Mesodermal cell (in vitro differentiated cells): ENCODE measurements around the gene RHOC.

Source experiments
- H3K27ac ChIP-seq: 2 replicates; pipeline ENCODE4 v1.7.0; 2013; ENCODE audit warnings: mild to moderate bottlenecking, low read depth, low read length, moderate library complexity; ENCODE audit not compliant: severe bottlenecking
- H3K36me3 ChIP-seq: 2 replicates; pipeline ENCODE4 v1.7.1; 2013; ENCODE audit warnings: mild to moderate bottlenecking, low read length, moderate library complexity; ENCODE audit not compliant: control insufficient read depth, insufficient read depth
- H3K4me1 ChIP-seq: one replicate; pipeline ENCODE4 v1.7.1; 2013; ENCODE audit warnings: mild to moderate bottlenecking, low read length; ENCODE audit not compliant: insufficient read depth, control insufficient read depth, poor library complexity, severe bottlenecking
- H3K4me3 ChIP-seq: 2 replicates; pipeline ENCODE4 v1.7.0; 2013; ENCODE audit warnings: low read length, control low read depth, mild to moderate bottlenecking; ENCODE audit not compliant: insufficient read depth, poor library complexity, severe bottlenecking; ENCODE audit errors: extremely low read depth
- H3K9me3 ChIP-seq: 2 replicates; pipeline ENCODE4 v1.7.1; 2013; ENCODE audit warnings: mild to moderate bottlenecking, low read length, moderate library complexity; ENCODE audit not compliant: control insufficient read depth
- WGBS, 2 experiments: methylation state at CpG; one replicate each; pipeline ENCODE4 v1.1.5; 2013; ENCODE audit warnings: missing lambda C conversion rate in 2 of 2; ENCODE audit not compliant: insufficient coverage in 2 of 2; 5-methylcytosine and 5-hydroxymethylcytosine counted together

Gene RHOC

DNA sequence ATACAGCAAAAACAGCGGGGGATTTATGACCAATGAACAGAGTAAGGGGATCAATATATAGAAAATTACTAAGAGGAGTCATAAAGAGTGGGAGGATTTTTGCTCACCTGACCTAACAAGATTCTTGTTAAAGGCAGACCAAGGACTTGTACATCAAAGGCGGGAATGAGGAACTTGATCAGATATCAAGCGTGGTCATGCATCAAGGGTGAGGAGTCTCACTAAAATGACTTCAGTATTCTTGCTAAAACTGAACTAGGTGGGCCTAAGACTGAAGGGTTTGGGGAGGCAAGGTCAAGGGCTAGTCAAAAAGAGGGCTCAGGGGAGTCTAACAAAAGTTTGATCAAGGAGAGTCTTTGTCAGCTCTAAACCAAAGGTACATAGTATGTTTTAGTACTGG lies 30.4 kb downstream of the RHOC start:
- no peaks in the 10 kb centered on the region for H3K9me3 ChIP-seq
- 92 to 97% methylated on average over 2 to 3 of the region's 3 CpGs for WGBS, 2 experiments
- H3K36me3 ChIP-seq = peaks cover 12% of the 10 kb centered on the region
- H3K4me3 ChIP-seq = no peak overlapping the region
- no peak overlapping the region for H3K27ac ChIP-seq
- H3K4me1 ChIP-seq = peaks cover 5% of the 10 kb centered on the region

DNA sequence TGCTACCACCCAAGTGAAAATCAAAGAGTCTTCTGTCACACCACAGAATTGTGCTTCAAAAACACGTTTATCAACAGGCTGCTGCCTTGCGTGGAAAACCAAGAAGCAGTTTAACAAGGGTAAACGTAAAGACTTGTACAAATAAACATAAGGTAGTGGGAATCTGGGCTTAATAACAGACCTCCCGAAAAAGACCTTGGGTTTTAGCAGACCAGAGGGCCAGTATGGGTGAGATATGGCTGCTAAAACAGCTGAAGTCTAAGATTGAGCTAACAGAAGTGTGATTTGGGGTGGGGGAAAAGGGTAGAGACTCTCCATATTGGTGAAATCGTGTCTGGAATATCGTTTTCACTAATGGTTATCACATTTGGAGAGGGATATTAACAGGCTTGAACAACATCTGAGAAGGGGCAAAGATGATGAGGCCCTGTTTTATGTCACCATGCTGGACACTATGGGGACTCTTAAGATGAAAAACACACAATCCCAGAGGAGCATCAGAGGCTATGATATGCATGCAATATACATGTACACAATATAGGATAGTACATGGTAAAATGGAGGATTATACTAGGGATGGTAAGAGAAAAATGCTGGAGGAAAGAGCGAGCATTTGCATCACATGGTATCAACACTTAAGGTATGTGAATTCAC lies 31.1 kb downstream of the RHOC start:
- WGBS, 2 experiments = 71 to 73% methylated on average over 6 of the region's 7 CpGs
- Histone ChIP-seq H3K9me3 (no peaks in the 10 kb centered on the region), H3K27ac (peak overlapping the region; percentile 80), H3K36me3 (peaks cover 17% of the 10 kb centered on the region), H3K4me1 (peaks cover 5% of the 10 kb centered on the region), H3K4me3 (peak overlapping the region; percentile 64)

DNA sequence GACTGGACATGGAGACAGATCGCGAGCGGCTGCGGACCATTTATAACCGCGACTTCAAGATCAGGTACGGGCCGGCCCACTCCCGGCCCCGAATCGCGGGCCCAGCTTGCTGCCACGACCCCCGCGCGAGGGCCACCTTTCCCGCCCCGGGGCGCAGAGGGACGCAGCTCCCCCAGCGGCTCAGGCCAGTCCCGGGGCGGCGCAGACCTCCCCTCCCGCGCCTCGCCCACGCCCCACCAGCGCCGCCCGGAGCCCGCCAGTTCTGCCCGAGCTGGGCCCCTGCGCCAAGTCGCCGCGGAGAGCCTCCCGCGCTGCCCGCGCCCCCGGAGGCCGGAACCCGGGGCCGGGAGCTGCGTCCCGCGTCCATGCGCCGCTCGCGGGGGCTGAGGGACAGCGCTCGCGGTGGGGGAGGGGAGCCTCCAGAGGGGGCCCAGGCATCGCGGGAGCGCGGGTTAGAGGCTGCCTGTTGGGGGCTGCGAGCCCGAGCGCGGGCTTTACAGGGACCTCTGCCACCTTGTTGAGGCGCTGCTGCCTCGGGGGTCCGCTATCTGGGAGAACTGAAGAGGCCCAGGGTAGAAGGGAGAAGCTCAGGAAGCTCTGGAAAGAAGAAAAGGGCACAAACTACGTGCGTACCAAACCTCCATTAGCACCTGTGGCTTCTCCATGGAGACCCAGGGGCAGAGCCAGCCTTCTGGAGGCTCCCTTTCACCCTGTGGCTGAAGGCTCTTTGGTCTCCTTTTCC lies 31.8 kb downstream of the RHOC start:
- H3K36me3 ChIP-seq = peaks cover 24% of the 10 kb centered on the region
- peak overlapping the region; percentile 64 for H3K4me3 ChIP-seq
- peaks cover 5% of the 10 kb centered on the region for H3K4me1 ChIP-seq
- 0 to 1% methylated on average over 43 to 46 of the region's 68 CpGs for WGBS, 2 experiments
- no peaks in the 10 kb centered on the region for H3K9me3 ChIP-seq
- peak overlapping the region; percentile 80 for H3K27ac ChIP-seq

DNA sequence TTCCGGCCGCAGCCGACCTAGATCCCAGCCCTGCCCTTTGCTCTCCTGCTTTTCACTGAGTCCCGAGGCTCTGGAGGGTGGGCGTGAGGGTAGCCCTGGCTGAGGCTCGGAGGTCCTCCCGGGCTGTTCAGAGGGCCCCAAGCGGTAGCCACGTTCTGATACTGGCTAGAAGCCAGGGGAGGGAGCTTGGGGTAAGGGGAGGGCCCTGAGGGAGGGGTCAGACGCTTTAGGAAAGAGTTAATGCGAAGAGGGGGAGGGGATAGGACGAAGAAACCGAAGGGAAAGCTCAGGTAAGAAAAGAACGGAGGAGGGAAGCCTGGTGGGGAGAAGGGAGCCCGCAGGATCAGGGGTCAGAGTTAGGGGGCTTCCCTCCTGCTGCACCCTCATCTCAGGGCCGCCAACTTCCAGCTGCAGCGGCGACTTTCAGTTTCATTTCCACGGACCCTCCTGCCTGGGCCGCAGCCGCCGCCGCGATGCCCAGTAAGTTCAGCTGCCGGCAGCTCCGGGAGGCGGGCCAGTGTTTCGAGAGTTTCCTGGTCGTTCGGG lies 32.4 kb downstream of the RHOC start, which contains the start of gene MOV10:
Gene MOV10, plus strand, starts transcription at position 220 of the 546 bp plus-strand sequence. Its CDS starts 254 bp downstream, at position 474.
- peaks cover 5% of the 10 kb centered on the region for H3K4me1 ChIP-seq
- peak within 1 kb of the TSS; percentile 64 for H3K4me3 ChIP-seq
- no peaks in the 10 kb centered on the region for H3K9me3 ChIP-seq
- WGBS, 2 experiments = 0% methylated on average over 21 to 27 of the region's 30 CpGs
- H3K27ac ChIP-seq = peak within 1 kb of the TSS; percentile 80
- H3K36me3 ChIP-seq = peaks cover 30% of the 10 kb centered on the region

DNA sequence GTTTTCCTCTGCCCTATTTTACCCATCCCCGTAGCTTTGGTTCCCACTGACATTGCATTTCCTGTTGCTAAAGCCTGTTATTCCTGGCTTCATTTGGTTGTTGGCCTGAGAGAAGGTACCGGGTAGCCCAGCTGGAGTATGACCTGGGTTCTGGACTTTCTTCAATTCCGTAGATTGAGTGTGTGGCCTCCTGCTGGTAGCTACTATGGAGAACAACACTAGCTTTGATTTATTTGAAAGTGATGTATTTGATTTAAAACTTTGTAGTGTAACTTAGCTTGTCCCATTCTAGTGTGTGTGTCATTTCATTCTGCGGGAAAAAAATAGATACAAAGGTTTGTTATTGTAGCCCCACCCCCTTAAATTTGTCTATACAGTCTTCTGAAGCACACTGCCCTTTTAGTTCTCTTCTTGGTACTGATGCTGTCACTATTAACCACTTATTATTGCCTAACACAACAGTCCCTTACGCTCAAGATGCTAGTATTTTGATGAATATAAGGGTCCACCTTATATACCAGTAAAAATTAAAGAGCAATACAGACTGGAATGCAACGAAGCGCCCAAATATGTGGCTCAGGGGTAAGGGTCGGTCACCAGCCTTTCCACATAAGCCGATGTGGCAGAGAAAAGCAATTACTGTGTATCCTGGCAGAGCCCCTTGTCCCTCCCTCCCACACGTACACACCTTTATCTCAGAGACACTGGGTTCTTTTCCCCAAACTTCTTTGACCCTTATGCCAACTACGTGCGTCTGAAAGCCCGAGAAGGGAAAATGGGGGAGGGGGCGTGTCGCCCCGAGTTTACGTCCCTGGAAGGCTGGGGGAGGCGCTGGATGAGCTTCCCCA lies 33.1 kb downstream of the RHOC start:
- H3K4me1 ChIP-seq = peaks cover 5% of the 10 kb centered on the region
- peak overlapping the region; percentile 64 for H3K4me3 ChIP-seq
- H3K27ac ChIP-seq = peak overlapping the region; percentile 80
- 9 to 55% methylated on average over 6 to 10 of the region's 18 CpGs for WGBS, 2 experiments
- peaks cover 37% of the 10 kb centered on the region for H3K36me3 ChIP-seq
- no peaks in the 10 kb centered on the region for H3K9me3 ChIP-seq

DNA sequence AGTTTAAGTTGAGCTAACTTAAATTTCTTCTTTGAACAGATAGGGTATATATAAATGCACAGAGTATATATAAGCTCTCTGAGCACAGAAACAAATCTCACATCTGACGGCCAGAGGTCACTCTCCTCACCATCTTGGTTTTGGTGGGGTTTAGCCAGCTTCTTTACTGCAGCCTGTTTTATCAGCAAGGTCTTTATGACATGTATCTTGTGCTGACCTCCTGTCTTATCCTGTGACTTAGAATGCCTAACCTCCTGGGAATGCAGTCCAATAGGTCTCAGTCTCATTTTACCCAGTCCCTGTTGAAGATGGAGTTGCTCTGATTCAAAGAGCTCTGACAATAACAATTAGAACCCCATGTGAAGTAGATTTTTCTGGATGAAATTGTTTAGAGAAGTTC lies 34.1 kb downstream of the RHOC start:
- Histone ChIP-seq H3K9me3 (no peaks in the 10 kb centered on the region), H3K4me3 (no peak overlapping the region), H3K36me3 (peaks cover 45% of the 10 kb centered on the region), H3K27ac (peak overlapping the region; percentile 1), H3K4me1 (peaks cover 5% of the 10 kb centered on the region)
- WGBS, 2 experiments = 100% methylated on average over 1 of the region's 1 CpG; no CpG with 5 or more reads in 1 of the 2 experiments

DNA sequence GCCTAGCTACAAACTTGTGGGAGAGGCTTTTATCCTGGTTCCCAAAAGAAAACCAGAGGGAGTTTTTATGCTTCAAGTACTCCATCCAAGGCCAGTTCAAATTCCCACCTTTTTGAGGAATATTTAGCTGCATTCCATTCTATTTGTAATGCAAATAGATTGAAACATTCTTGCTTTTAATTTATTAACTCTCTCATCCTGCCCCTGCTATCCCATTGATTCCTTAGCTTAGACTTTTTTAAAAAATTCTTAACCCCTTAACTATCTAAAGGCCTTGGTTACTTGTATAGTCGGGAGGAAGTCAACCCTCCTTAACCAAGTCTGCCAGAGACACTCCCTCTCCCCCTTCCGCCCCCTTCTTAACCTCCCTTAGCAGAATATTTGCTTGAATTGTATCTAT lies 34.9 kb downstream of the RHOC start:
- WGBS, 2 experiments = no CpG with 5 or more reads among the region's 2 CpGs
- Histone ChIP-seq H3K4me1 (peaks cover 5% of the 10 kb centered on the region), H3K36me3 (peaks cover 53% of the 10 kb centered on the region), H3K9me3 (no peaks in the 10 kb centered on the region), H3K4me3 (no peak overlapping the region), H3K27ac (no peak overlapping the region)

DNA sequence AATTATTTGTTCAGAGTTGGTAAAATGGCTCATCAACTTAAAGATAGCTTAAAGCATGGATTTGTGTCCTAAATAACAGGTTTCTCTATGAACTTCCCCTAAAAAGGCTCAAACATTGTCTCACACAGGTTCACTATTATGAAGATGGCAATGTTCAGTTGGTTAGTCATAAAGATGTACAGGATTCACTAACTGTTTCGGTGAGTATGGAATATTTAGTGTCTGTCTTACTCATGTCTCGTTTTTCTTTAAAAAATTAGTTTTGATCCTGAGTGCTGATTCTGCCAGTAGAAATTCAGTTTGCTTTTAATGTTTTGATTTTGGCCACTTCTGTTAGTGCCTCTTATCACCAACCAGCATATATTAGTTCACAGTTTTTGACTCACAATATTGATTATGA lies 40.0 kb downstream of the RHOC start:
- H3K9me3 ChIP-seq = no peaks in the 10 kb centered on the region
- H3K27ac ChIP-seq = no peak overlapping the region
- WGBS, 2 experiments = 69% methylated on average over 2 of the region's 2 CpGs; no CpG with 5 or more reads in 1 of the 2 experiments
- H3K4me3 ChIP-seq = no peak overlapping the region
- no peaks in the 10 kb centered on the region for H3K4me1 ChIP-seq
- H3K36me3 ChIP-seq = peaks cover 91% of the 10 kb centered on the region

DNA sequence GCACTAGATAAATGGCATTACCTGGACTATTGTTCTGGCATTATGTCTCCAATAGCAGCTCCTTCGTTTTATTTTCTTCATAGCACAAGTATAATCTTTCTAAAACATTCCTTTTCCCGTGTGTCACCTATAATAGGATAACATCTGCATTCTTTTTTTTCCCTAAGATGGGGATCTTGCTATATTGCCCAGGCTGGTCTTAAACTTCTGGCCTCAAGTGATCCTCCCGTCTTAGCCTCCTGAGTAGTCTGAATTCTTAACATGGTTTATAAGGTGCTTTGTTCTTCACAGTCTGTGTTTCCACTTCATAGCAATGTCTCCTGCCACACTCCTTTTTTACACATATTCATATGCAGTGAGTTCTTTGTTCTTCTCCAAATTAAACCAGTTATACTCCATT lies 41.1 kb downstream of the RHOC start:
- H3K4me3 ChIP-seq = no peak overlapping the region
- H3K36me3 ChIP-seq = peaks cover 92% of the 10 kb centered on the region
- no peak overlapping the region for H3K27ac ChIP-seq
- H3K9me3 ChIP-seq = no peaks in the 10 kb centered on the region
- H3K4me1 ChIP-seq = no peaks in the 10 kb centered on the region
- 93 to 95% methylated on average over 2 to 3 of the region's 3 CpGs for WGBS, 2 experiments

DNA sequence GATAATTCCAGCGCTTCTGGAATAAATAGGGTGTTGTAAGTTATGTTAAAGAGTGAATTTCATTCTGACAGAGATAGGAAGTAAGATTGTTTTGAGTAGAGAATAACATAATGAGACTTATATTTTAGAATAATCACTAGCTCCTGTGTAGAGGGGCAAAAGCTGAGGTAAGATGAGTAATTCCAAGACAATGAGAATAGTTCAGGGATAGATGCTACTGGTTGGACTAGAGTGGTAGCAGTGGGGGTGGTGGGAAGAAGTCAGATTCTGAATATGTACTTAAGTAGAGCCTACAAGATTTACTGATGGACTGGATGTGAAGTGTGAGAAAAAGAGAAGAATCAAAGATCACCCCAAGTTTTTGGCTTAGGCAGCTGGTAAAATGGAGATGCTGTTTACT lies 55.7 kb downstream of the RHOC start:
- no peak overlapping the region for H3K27ac ChIP-seq
- no peaks in the 10 kb centered on the region for H3K9me3 ChIP-seq
- H3K36me3 ChIP-seq = peaks cover 78% of the 10 kb centered on the region
- no peak overlapping the region for H3K4me3 ChIP-seq
- WGBS, 2 experiments = no CpG with 5 or more reads among the region's 1 CpG
- no peaks in the 10 kb centered on the region for H3K4me1 ChIP-seq
